DMS53 (cell line): ENCODE results near the gene TMA7.
A peak's percentile ranks its signal among the peaks of the same experiment; 100 is the strongest.

Experiments
- DNase-seq: peaks from one replicate; lab custom pipeline; 2025; lab: John Stamatoyannopoulos, UW

TMA7 gene

GRCh38 chr3:48423241-48423882 lies 16.7 kb upstream of the TMA7 start:
- no peak for DNase-seq

- no peak for DNase-seq
These were observed 16.0 kb upstream of the TMA7 start for GRCh38 chr3:48423883-48424695.

GRCh38 chr3:48425281-48425812 lies 14.7 kb upstream of the TMA7 start:
- no peak for DNase-seq

GRCh38 chr3:48426401-48426909 lies 13.6 kb upstream of the TMA7 start:
- DNase-seq, result no peak

- DNase-seq, result peak; percentile 7
These were observed 13.0 kb upstream of the TMA7 start for GRCh38 chr3:48426944-48427629.

GRCh38 chr3:48427630-48427962 lies 12.5 kb upstream of the TMA7 start:
- DNase-seq, result no peak

GRCh38 chr3:48428088-48428571 lies 11.9 kb upstream of the TMA7 start:
- no peak for DNase-seq

GRCh38 chr3:48428572-48429316 lies 11.3 kb upstream of the TMA7 start:
- peak; percentile 65 for DNase-seq

GRCh38 chr3:48429317-48429959 lies 10.6 kb upstream of the TMA7 start:
- DNase-seq, result peak; percentile 74

- peak; percentile 67 for DNase-seq
These were observed 9.9 kb upstream of the TMA7 start, which contains the start of gene PLXNB1 for GRCh38 chr3:48429960-48430707. Gene PLXNB1, minus strand, starts transcription at chr3:48430086. Its CDS starts 5,475 bp downstream, at chr3:48424611.

- DNase-seq, result no peak
These were observed 9.4 kb upstream of the TMA7 start for GRCh38 chr3:48430708-48431101.

- DNase-seq, result no peak
These were observed 8.6 kb upstream of the TMA7 start for GRCh38 chr3:48431224-48432029.

GRCh38 chr3:48432411-48433371 lies 7.4 kb upstream of the TMA7 start:
- DNase-seq, result no peak

GRCh38 chr3:48433472-48434118 lies 6.5 kb upstream of the TMA7 start:
- DNase-seq, result no peak

GRCh38 chr3:48434591-48435222 lies 5.3 kb upstream of the TMA7 start:
- no peak for DNase-seq

- no peak for DNase-seq
These were observed 4.8 kb upstream of the TMA7 start for GRCh38 chr3:48435223-48435595.

- DNase-seq, result peak; percentile 72
These were observed 4.1 kb upstream of the TMA7 start for GRCh38 chr3:48435774-48436476.
